Breast epithelium (tissue), 3 donors: ENCODE measurements around the gene CD33.

Source experiments
- POLR2A ChIP-seq: fragments of 450-650 bp; IDR thresholded peaks from one replicate; pipeline ENCODE4 v1.6.1; 2016; ENCODE audit warnings: antibody characterized with exemption, mild to moderate bottlenecking, moderate library complexity
- TF ChIP-seq, protein P1 (sequence below), 3 donors: fragments of 450-650 bp; IDR thresholded peaks; one replicate each; pipeline ENCODE4 v1.5.1; 2016 to 2017; ENCODE audit warnings: antibody characterized with exemption in 3 of 3, mild to moderate bottlenecking in 3 of 3, moderate library complexity in 3 of 3

DNA sequence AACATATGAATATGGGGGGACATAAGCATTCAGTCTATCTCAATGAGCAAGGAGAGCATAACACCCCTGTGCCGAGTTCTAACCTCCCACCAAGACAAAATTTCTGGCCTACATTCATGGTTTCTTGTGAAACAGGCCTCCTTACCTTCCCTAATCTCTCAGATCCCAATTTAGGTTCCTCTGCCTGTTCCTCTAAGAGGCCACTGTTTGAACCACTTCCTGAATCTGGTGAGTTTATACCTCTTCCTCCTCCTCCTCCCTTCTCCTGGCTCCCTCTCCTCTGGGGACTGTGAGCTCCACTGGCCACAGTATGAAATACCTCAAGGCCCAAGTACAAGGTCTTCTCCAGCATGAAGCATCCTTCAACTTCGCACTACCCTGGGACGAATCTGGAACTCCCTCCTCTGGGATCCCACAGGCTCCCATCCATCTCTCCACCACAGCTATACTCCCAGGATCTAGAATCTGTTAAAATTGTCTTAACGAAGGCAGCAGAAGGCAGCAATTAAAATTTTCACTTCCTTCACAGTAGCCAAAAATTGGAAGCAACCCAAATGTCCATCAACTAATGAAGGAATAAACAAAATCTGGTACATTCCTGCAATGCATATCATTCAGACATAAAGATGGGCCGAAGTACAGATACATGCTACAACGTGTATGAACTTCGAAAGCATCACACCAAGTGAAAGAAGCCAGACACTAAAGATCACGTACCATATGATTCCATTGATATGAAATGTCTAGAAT is 18.2 kb downstream of the CD33 start:
- TF ChIP-seq, protein P1, sequence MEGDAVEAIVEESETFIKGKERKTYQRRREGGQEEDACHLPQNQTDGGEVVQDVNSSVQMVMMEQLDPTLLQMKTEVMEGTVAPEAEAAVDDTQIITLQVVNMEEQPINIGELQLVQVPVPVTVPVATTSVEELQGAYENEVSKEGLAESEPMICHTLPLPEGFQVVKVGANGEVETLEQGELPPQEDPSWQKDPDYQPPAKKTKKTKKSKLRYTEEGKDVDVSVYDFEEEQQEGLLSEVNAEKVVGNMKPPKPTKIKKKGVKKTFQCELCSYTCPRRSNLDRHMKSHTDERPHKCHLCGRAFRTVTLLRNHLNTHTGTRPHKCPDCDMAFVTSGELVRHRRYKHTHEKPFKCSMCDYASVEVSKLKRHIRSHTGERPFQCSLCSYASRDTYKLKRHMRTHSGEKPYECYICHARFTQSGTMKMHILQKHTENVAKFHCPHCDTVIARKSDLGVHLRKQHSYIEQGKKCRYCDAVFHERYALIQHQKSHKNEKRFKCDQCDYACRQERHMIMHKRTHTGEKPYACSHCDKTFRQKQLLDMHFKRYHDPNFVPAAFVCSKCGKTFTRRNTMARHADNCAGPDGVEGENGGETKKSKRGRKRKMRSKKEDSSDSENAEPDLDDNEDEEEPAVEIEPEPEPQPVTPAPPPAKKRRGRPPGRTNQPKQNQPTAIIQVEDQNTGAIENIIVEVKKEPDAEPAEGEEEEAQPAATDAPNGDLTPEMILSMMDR (IDR thresholded peaks at IDR 0.05): no peak
- no peak for TF ChIP-seq POLR2A
